Activated gamma-delta T cell treated with anti-CD3 and anti-CD28 coated beads, Interleukin-2, amount 50 U/mL, for 16 hours (primary cell): ENCODE results near the gene CCDC7.
"Not testable (repeated sequence)": the region's sequence is repeated elsewhere in the genome, so short reads cannot be mapped to it uniquely, and the experiment has no call there.

ENCODE experiments used
- DNase-seq: peaks from one replicate; pipeline ENCODE4 v3.0.0-alpha.2; 2020; ENCODE audit warnings: low read depth

Gene CCDC7

GRCh38 chr10:32562695-32563094 is 116.8 kb downstream of the CCDC7 start:
- DNase-seq, result not testable (repeated sequence)

DNA sequence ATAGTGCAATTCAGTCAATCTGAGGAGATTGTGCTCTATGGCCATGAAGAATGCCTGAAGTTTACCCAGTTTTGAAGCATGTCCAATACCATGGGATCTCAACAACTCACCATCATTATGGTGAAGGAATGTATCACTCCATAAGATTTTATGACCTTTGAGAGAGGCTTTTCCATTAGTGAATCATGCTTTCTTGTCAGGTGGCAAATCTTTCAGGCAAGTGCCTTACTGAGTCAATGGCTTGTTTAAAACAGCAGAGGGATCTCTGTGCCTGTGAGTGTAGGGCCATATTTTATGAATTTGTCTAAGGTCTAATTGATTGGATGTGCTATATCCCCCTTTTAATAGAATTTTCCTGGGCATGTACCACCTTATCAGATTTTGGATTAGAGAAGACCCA is 131.5 kb downstream of the CCDC7 start:
- no peak for DNase-seq

DNA sequence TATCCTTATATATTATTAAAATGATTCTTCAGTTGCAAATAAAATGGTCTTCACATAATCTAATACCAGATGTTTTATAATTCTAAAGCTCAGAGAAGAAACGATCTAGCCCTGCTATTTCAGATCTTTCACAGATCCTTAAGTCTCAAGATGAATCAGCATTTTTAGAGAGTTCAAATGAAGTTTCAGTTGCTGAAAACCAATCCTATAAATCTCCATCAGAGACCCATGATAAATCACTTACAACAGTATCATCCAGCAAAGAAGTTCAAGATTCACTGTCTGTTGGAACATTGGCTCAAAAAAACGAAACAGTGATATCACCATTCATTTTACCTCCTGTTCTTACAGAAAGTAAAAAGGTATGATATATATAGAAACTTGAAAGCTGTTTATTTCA is 137.0 kb downstream of the CCDC7 start:
- DNase-seq, result no peak

- not testable (repeated sequence) for DNase-seq
Observed at GRCh38 chr10:32598022-32598421, 152.1 kb downstream of the CCDC7 start.

DNA sequence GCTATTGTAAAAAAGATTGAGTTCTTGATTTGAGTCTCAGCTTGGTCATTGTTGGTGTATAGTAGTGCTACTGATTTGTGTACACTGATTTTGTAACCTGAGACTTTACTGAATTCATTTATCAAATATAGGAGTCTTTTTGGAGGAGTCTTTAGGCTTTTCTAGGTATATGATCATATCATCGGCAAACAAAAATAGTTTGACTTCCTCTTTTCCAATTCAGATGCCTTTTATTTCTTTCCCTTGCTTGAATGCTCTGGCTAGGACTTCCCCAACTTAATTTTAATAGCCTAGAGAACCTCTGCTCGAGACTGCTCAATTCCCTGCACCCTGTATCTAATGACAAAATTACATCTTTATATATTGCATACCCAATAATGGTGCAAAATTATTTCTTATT is 154.4 kb downstream of the CCDC7 start:
- DNase-seq, result no peak

- DNase-seq, result not testable (repeated sequence)
Observed at GRCh38 chr10:32601562-32601961, 155.6 kb downstream of the CCDC7 start.

DNA sequence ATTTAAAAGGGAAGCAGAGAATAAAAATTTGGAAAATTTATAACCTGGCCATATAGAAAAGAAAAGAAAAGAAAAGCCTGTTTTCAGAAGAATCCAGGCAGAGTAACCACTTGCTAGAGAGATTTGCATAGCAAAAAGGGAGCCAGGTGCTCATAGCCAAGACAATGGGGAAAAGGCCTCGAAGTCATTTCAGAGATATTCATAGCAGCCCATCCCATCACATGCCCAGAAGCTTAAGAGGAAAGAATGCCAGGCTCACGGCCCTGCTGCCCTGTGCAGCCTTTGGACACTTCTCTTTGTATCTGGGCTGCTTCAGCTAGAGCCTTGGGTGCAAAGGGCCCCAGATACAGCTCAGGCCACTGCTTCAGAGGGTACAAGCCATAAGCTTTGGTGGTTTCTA is 159.8 kb downstream of the CCDC7 start:
- DNase-seq, result no peak

- DNase-seq, result not testable (repeated sequence)
Observed at GRCh38 chr10:32610543-32610942, 164.6 kb downstream of the CCDC7 start.

DNA sequence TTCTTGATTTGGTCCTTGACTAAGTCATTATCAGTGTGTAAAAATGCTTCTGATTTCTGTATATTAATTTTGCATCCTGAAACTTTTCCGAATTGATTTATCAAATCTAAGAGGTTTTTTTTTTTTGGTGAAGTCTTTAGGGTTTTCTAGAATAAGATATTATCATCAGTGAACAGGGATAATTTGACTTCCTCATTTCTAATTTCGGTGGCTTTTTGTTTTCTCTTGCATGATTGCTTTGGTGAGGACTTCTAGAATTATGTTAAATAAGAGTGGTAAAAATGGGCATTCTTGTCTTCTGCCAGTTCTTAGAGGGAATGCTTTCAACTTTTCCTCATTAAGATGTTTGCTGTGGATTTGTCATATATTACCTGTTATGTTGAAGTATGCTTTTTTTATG is 170.5 kb downstream of the CCDC7 start:
- DNase-seq, result no peak

GRCh38 chr10:32618482-32618881 is 172.5 kb downstream of the CCDC7 start:
- no peak for DNase-seq

- DNase-seq, result no peak
Observed at GRCh38 chr10:32621969-32622368, 176.0 kb downstream of the CCDC7 start.

- no peak for DNase-seq
Observed at GRCh38 chr10:32622409-32622808, 176.5 kb downstream of the CCDC7 start.

GRCh38 chr10:32627183-32627582 is 181.2 kb downstream of the CCDC7 start:
- DNase-seq, result no peak

- no peak for DNase-seq
Observed at GRCh38 chr10:32629910-32630309, 184.0 kb downstream of the CCDC7 start.

DNA sequence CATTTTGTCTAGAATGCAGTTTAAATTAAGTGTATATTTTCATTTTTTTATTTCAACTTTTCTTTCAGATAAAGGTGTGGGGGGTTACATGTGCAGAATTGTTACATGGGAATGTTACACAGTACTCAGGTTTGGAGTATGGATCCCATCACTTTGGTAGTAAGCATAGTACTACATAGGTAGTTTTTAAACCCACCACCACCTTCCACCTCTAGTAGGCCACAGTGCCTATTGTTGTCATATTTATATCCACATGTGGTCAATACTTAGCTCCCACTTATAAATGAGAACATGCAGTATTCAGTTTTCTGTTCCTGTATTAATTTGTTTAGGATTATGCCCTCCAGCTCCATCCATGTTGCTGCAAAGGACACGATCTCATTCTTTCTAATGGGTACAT is 200.6 kb downstream of the CCDC7 start:
- DNase-seq, result no peak

GRCh38 chr10:32650246-32650655 is 204.3 kb downstream of the CCDC7 start:
- DNase-seq, result no peak

- not testable (repeated sequence) for DNase-seq
Observed at GRCh38 chr10:32657430-32657829, 211.5 kb downstream of the CCDC7 start.

DNA sequence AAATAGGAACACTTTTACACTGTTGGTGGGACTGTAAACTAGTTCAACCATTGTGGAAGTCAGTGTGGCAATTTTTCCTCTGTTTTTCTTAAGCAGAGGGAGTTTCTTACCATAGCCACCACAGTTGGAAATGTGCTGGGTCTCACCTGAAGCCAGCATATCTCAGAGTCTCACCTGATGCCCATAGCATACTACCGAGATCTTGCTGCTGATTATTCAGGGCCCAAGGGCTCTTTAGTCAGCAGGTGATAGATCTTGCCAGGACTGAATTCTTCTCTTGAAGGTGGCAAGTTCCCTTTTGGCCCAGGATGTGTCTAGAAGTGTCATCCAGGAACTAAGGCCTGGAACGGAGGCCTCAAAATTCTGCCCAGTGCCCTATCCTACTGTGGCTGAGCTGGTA is 215.4 kb downstream of the CCDC7 start:
- no peak for DNase-seq

GRCh38 chr10:32680803-32681557 is 235.0 kb downstream of the CCDC7 start:
- DNase-seq, result no peak

- DNase-seq, result no peak
Observed at GRCh38 chr10:32684291-32684690, 238.4 kb downstream of the CCDC7 start.

GRCh38 chr10:32687116-32687515 is 241.2 kb downstream of the CCDC7 start:
- DNase-seq, result no peak

GRCh38 chr10:32687546-32687945 is 241.6 kb downstream of the CCDC7 start:
- DNase-seq, result no peak

GRCh38 chr10:32692174-32692573 is 246.2 kb downstream of the CCDC7 start:
- no peak for DNase-seq

DNA sequence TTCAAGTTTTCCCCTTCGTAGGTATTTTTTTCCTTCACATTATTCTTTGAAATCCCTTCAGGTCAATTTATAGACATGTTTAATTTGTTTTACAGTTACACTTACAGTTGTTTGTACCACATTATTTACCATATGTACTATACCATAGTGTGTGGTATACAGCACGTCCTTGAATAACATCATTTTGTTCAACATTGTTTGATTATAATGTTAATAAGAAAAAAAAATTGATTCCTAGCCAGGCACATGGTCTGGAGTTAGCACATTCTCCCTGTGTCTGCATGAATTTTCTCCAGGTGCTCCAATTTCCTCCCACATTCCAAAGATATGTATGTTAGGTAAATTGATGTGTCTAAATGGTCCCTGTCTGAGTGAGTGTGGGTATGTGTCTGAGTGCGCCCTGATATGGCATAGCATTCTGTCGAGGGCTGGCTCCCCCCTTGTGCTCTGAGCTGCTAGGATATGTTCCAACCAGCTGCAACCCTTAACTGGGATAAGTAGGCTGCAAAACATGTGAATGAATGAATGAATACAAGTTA is 247.6 kb downstream of the CCDC7 start:
- no peak for DNase-seq
